H1 (cell line): ENCODE measurements around the gene EGFLAM. TPM values are rescaled to one million over a fixed set of nuclear protein-coding genes. Genes with fewer than 3 reads are reported as not detected.

Experiments used
- CTCF ChIA-PET: fragments of 300-600 bp; sonication (Branson Sonifier 250); formaldehyde crosslinking; loops from one replicate; lab custom pipeline; 2021; ENCODE audit not compliant: partially characterized antibody; lab: Charles Lee
- POLR2A ChIA-PET: fragments of 300-600 bp; sonication (Branson Sonifier 250); formaldehyde crosslinking; loops from one replicate; lab custom pipeline; 2021; ENCODE audit warnings: inconsistent platforms; ENCODE audit not compliant: partially characterized antibody; lab: Charles Lee
- DNase-seq, 2 experiments: peaks; one replicate each; pipeline versions ENCODE4 v3.0.0 to v3.0.0-alpha.2; 2010 to 2022; ENCODE audit warnings: low spot score in 2 of 2, low read depth in 1 of 2, mixed read lengths in 1 of 2
- FAIRE-seq: peaks from 2 replicates; lab custom pipeline; 2011; peaks lifted over from hg19 to GRCh38; lab: Jason Lieb, UNC
- H2AFZ ChIP-seq: 2 replicates; pipeline ENCODE4 v1.8.1; 2012; ENCODE audit warnings: low read length, inconsistent platforms
- H2AK5ac ChIP-seq: 2 replicates; pipeline ENCODE4 v1.6.1; 2013; ENCODE audit warnings: low read depth, low read length
- H2BK120ac ChIP-seq: replicated peaks from 2 replicates; pipeline ENCODE3; 2013; ENCODE audit warnings: low read depth, low read length, inconsistent platforms
- H2BK12ac ChIP-seq: 2 replicates; pipeline ENCODE4 v1.6.1; 2013; ENCODE audit warnings: low read depth, low read length
- H2BK15ac ChIP-seq: 2 replicates; pipeline ENCODE4 v1.6.1; 2013; ENCODE audit warnings: low read length
- H2BK20ac ChIP-seq: 2 replicates; pipeline ENCODE4 v1.6.1; 2013; ENCODE audit warnings: low read length
- H2BK5ac ChIP-seq: 2 replicates; pipeline ENCODE4 v1.6.1; 2013; ENCODE audit warnings: low read depth, low read length
- H3K14ac ChIP-seq: 2 replicates; pipeline ENCODE4 v1.6.1; 2013; ENCODE audit warnings: inconsistent platforms; ENCODE audit not compliant: insufficient read length
- H3K18ac ChIP-seq: 2 replicates; pipeline ENCODE4 v1.6.1; 2013; ENCODE audit warnings: low read length; ENCODE audit errors: extremely low read depth
- H3K23ac ChIP-seq: 2 replicates; pipeline ENCODE4 v1.6.1; 2013; ENCODE audit warnings: inconsistent platforms; ENCODE audit not compliant: insufficient read length
- H3K23me2 ChIP-seq: 2 replicates; pipeline ENCODE4 v1.6.1; 2013; ENCODE audit warnings: low read depth, low read length
- H3K27ac ChIP-seq: 2 replicates; pipeline ENCODE4 v1.6.1; 2011; ENCODE audit warnings: low read depth, low read length, inconsistent platforms
- H3K27me3 ChIP-seq, 4 experiments: replicated peaks in 1 of 4; 1 replicate in 1 of 4; 2 replicates in 3 of 4; pipeline versions ENCODE4 v1.6.1 to v1.8.1; 2011 to 2013; ENCODE audit warnings: low read length in 3 of 4, mild to moderate bottlenecking in 3 of 4, inconsistent platforms in 2 of 4, mixed read lengths in 2 of 4, moderate library complexity in 1 of 4; ENCODE audit not compliant: control insufficient read depth in 3 of 4, insufficient read depth in 3 of 4; ENCODE audit errors: extremely low read depth in 1 of 4
- H3K36me3 ChIP-seq, 4 experiments: 2 replicates each; pipeline versions ENCODE4 v1.6.1 to v1.8.1; 2011 to 2013; ENCODE audit warnings: mild to moderate bottlenecking in 4 of 4, low read length in 3 of 4, moderate library complexity in 2 of 4, control low read depth in 1 of 4, inconsistent platforms in 1 of 4; ENCODE audit not compliant: insufficient read depth in 4 of 4, control insufficient read depth in 2 of 4
- H3K4ac ChIP-seq: replicated peaks from 2 replicates; pipeline ENCODE3; 2013; ENCODE audit warnings: low read length, low read depth, mixed read lengths, inconsistent platforms; ENCODE audit not compliant: insufficient read length
- H3K4me1 ChIP-seq, 4 experiments: replicated peaks in 1 of 4; 1 replicate in 1 of 4; 2 replicates in 3 of 4; pipeline versions ENCODE4 v1.6.1 to v1.8.1; 2011 to 2013; ENCODE audit warnings: low read length in 3 of 4, inconsistent platforms in 2 of 4, mixed read lengths in 1 of 4; ENCODE audit not compliant: insufficient read depth in 4 of 4, control insufficient read depth in 3 of 4
- H3K4me2 ChIP-seq, 2 experiments: 2 replicates each; pipeline versions ENCODE4 v1.6.1 to v1.8.1; 2011 to 2013; ENCODE audit warnings: low read depth in 2 of 2, low read length in 2 of 2, control low read depth in 1 of 2, inconsistent platforms in 1 of 2, mild to moderate bottlenecking in 1 of 2; ENCODE audit not compliant: insufficient read depth in 1 of 2
- H3K4me3 ChIP-seq, 4 experiments: fragments of 200-600, 300-600 bp in 1 of 4; sonication (generic), shearing (Covaris generic), sonication (Bioruptor Twin) in 1 of 4; 2 replicates each; pipeline versions ENCODE4 v1.5.1 to v1.8.1; 2011 to 2016; ENCODE audit warnings: low read length in 4 of 4, low read depth in 3 of 4, control low read depth in 2 of 4, inconsistent platforms in 2 of 4, mild to moderate bottlenecking in 2 of 4, mixed read lengths in 1 of 4, moderate library complexity in 1 of 4; ENCODE audit not compliant: insufficient read depth in 2 of 4; ENCODE audit errors: extremely low read depth in 1 of 4
- H3K56ac ChIP-seq: replicated peaks from 2 replicates; pipeline ENCODE3; 2013; ENCODE audit warnings: low read depth, mild to moderate bottlenecking, mixed read lengths, low read length, inconsistent platforms; ENCODE audit not compliant: insufficient read length
- H3K79me1 ChIP-seq: 2 replicates; pipeline ENCODE4 v1.6.1; 2013; ENCODE audit warnings: low read depth, low read length, control low read depth
- H3K79me2 ChIP-seq, 2 experiments: 2 replicates each; pipeline versions ENCODE4 v1.6.1 to v1.8.1; 2012 to 2013; ENCODE audit warnings: low read length in 2 of 2, mild to moderate bottlenecking in 2 of 2, inconsistent platforms in 1 of 2; ENCODE audit not compliant: insufficient read depth in 2 of 2, control insufficient read depth in 1 of 2
- H3K9ac ChIP-seq, 4 experiments: replicated peaks in 1 of 4; 1 replicate in 1 of 4; 2 replicates in 3 of 4; pipeline versions ENCODE4 v1.6.1 to v1.8.1; 2011 to 2013; ENCODE audit warnings: low read depth in 3 of 4, low read length in 3 of 4, control low read depth in 2 of 4, mild to moderate bottlenecking in 2 of 4, moderate library complexity in 2 of 4, inconsistent platforms in 1 of 4; ENCODE audit errors: extremely low read depth in 1 of 4
- H3K9me3 ChIP-seq, 2 experiments: 2 replicates each; pipeline versions ENCODE4 v1.6.1 to v1.8.1; 2012 to 2013; ENCODE audit warnings: mild to moderate bottlenecking in 2 of 2, moderate library complexity in 2 of 2, control low read depth in 1 of 2, inconsistent platforms in 1 of 2, low read depth in 1 of 2, low read length in 1 of 2, mixed read lengths in 1 of 2; ENCODE audit not compliant: insufficient read depth in 2 of 2
- H4K20me1 ChIP-seq, 2 experiments: replicated peaks in 1 of 2; 2 replicates each; pipeline versions ENCODE3 to v1.8.1; 2011 to 2013; ENCODE audit warnings: inconsistent platforms in 2 of 2, low read length in 2 of 2, mild to moderate bottlenecking in 1 of 2; ENCODE audit not compliant: insufficient read depth in 2 of 2, control insufficient read depth in 1 of 2
- H4K5ac ChIP-seq: 2 replicates; pipeline ENCODE4 v1.6.1; 2013; ENCODE audit warnings: low read length, low read depth, mixed read lengths, inconsistent platforms; ENCODE audit not compliant: insufficient read length
- H4K8ac ChIP-seq: 2 replicates; pipeline ENCODE4 v1.8.0; 2013; ENCODE audit warnings: mild to moderate bottlenecking, moderate library complexity, low read length, inconsistent platforms; ENCODE audit not compliant: insufficient read depth; ENCODE audit errors: extremely low read depth
- H4K91ac ChIP-seq: replicated peaks from 2 replicates; pipeline ENCODE3; 2013; ENCODE audit warnings: low read length, mixed read lengths, inconsistent platforms; ENCODE audit not compliant: insufficient read length
- ASH2L ChIP-seq: fragments of 200-600, 300-600 bp; sonication (generic); IDR thresholded peaks from one replicate; pipeline ENCODE4 v1.7.1; 2017; ENCODE audit warnings: low read length
- CREB1 ChIP-seq: IDR thresholded peaks from 2 replicates; pipeline ENCODE4 v1.6.1; 2012; ENCODE audit warnings: inconsistent platforms
- EP300 ChIP-seq, 2 experiments: IDR thresholded peaks; 1 replicate in 1 of 2; 2 replicates in 1 of 2; pipeline ENCODE4 v1.6.1; 2011 to 2012; ENCODE audit warnings: low read depth in 2 of 2, low read length in 2 of 2, mild to moderate bottlenecking in 2 of 2, borderline replicate concordance in 1 of 2, inconsistent platforms in 1 of 2, moderate library complexity in 1 of 2
- EZH2 ChIP-seq: fragments of 200-600 bp; sonication (generic); IDR thresholded peaks from 2 replicates; pipeline ENCODE4 v1.7.1; 2012; ENCODE audit warnings: low read depth, mild to moderate bottlenecking, moderate library complexity, low read length, inconsistent platforms; ENCODE audit not compliant: severe bottlenecking
- GTF2F1 ChIP-seq: IDR thresholded peaks from 2 replicates; pipeline ENCODE4 v1.6.1; 2012; ENCODE audit warnings: low read depth, low read length, improper control_type of control experiment, borderline replicate concordance
- HDAC6 ChIP-seq: IDR thresholded peaks from one replicate; pipeline ENCODE4 v1.7.1; 2012; ENCODE audit warnings: low read depth, mild to moderate bottlenecking, inconsistent platforms, low read length, moderate library complexity
- KDM5A ChIP-seq: fragments of 200-600 bp; IDR thresholded peaks from 2 replicates; pipeline ENCODE4 v1.7.1; 2012; ENCODE audit warnings: mild to moderate bottlenecking, low read length, inconsistent platforms, mixed read lengths
- MAX ChIP-seq: IDR thresholded peaks from 2 replicates; pipeline ENCODE4 v1.6.1; 2012; ENCODE audit warnings: inconsistent platforms
- PHF8 ChIP-seq: fragments of 200-600 bp; sonication (generic); conservative IDR thresholded peaks from 2 replicates; pipeline ENCODE4 v1.7.1; 2012; ENCODE audit warnings: low read depth, mild to moderate bottlenecking, inconsistent platforms, low read length, moderate library complexity
- POLR2AphosphoS5 ChIP-seq: IDR thresholded peaks from 2 replicates; pipeline ENCODE4 v1.6.1; 2011; ENCODE audit warnings: low read depth, low read length
- TCF12 ChIP-seq: IDR thresholded peaks from 2 replicates; pipeline ENCODE4 v1.6.1; 2011; ENCODE audit warnings: low read depth, mild to moderate bottlenecking, low read length
- WGBS, 2 experiments: shearing (Covaris generic) in 1 of 2; methylation state at CpG; one replicate each; pipeline versions ENCODE4 v1.1.6 to v1.1.7; 2013 to 2015; ENCODE audit warnings: low lambda C conversion rate in 2 of 2, mixed read lengths in 2 of 2, inconsistent platforms in 1 of 2, low coverage in 1 of 2, missing lambda C conversion rate in 1 of 2; ENCODE audit not compliant: insufficient replicate concordance in 2 of 2, insufficient coverage in 1 of 2, insufficient read length in 1 of 2; ENCODE audit errors: extremely low coverage in 1 of 2, missing lambda C conversion rate in 1 of 2; 5-methylcytosine and 5-hydroxymethylcytosine counted together
- polyA plus RNA-seq, 7 experiments: library from polyadenylated mRNA; depleted of rRNA in 3 of 7; stranded (reverse) in 5 of 7; unstranded in 2 of 7; fragments of >200 nt in 5 of 7; fragments of 200-250 nt in 2 of 7; gene quantifications; 1 replicate in 5 of 7; 2 replicates in 1 of 7; 4 replicates in 1 of 7; pipeline versions ENCODE4 v1.2.1 to v1.2.3, GENCODE V29; 2011 to 2013; ENCODE audit warnings: missing spikeins in 2 of 7, mixed read lengths in 2 of 7
- total RNA-seq: library from RNA; stranded (reverse); fragmentation: NEBNext Ultra II Directional; extraction: Animal tissue kit (Norgen Biotek cat#: 25700); gene quantifications from 2 replicates; pipeline ENCODE4 v1.2.1, GENCODE V29; 2021

The EGFLAM gene
- total and polyA plus RNA-seq, 2 of the 8 experiments (the other 6 are each of a cell fraction or from before 2014, with no cell fraction given), result 0.20 to 0.24 TPM

- no peak overlapping the region for H2AFZ ChIP-seq
- H3K4me1 ChIP-seq, result peaks cover 0 to 5% (median 1%) of the 10 kb centered on the region in 4 experiments; a peak in 3 of 7 replicates
- FAIRE-seq, result no peak
- ChIA-PET POLR2A (no interaction called here), CTCF (no interaction called here)
- H3K23ac ChIP-seq, result no peak overlapping the region
- H2BK120ac ChIP-seq, result no peak overlapping the region
- no peaks in the 10 kb centered on the region for H3K27me3 ChIP-seq
- no peak overlapping the region for H2BK20ac ChIP-seq
- WGBS, 2 experiments, result 100% methylated on average over 4 of the region's 4 CpGs; no CpG with 5 or more reads in 1 of the 2 experiments
- no peak overlapping the region for H3K27ac ChIP-seq
- no peak overlapping the region for H4K5ac ChIP-seq
- H4K91ac ChIP-seq, result no peak overlapping the region
- H3K9ac ChIP-seq, result no peak overlapping the region
- no peak overlapping the region for H2AK5ac ChIP-seq
- H3K56ac ChIP-seq, result no peak overlapping the region
- no peaks in the 10 kb centered on the region for H3K36me3 ChIP-seq
- no peaks in the 10 kb centered on the region for H4K20me1 ChIP-seq
- TF ChIP-seq POLR2AphosphoS5, result no peak
- no peak for TF ChIP-seq TCF12
- no peak for TF ChIP-seq MAX
- TF ChIP-seq ASH2L, result no peak
- TF ChIP-seq CREB1, result no peak
- TF ChIP-seq KDM5A, result no peak
- no peak for TF ChIP-seq GTF2F1
- TF ChIP-seq HDAC6, result no peak
- no peak for TF ChIP-seq EP300 (IDR thresholded peaks at IDR 0.05; ENCODE audit: borderline replicate concordance in 1 of 2, low read depth in 2 of 2, low read length in 2 of 2)
- no peak for TF ChIP-seq EZH2
- no peak for TF ChIP-seq PHF8
- no peak overlapping the region for H3K4me3 ChIP-seq
- H3K4ac ChIP-seq, result no peak overlapping the region
- H2BK5ac ChIP-seq, result no peak overlapping the region
- H3K9me3 ChIP-seq, result peaks cover 0 to 3% of the 10 kb centered on the region in 2 experiments; a peak in 1 of 4 replicates
- no peak overlapping the region for H3K4me2 ChIP-seq
- H4K8ac ChIP-seq, result no peak overlapping the region
- H3K23me2 ChIP-seq, result no peaks in the 10 kb centered on the region
- H2BK15ac ChIP-seq, result no peak overlapping the region
- no peak overlapping the region for H2BK12ac ChIP-seq
- DNase-seq, result no peak
- H3K79me2 ChIP-seq, result no peaks in the 10 kb centered on the region
- no peaks in the 10 kb centered on the region for H3K79me1 ChIP-seq
- no peak overlapping the region for H3K18ac ChIP-seq
- no peak overlapping the region for H3K14ac ChIP-seq
Observed at GRCh38 chr5:38330207-38330606, 71.8 kb downstream of the EGFLAM start.
